GM18508 (cell line): ENCODE results near the gene MACO1.
"Not testable (repeated sequence)": the region's sequence is repeated elsewhere in the genome, so short reads cannot be mapped to it uniquely, and the experiment has no call there.

ENCODE experiments used
- ATAC-seq: cut with Tn5 transposase; IDR thresholded peaks from one replicate; pipeline ENCODE4 v1.9.1; 2021; ENCODE audit warnings: moderate number of reproducible peaks; ENCODE audit not compliant: insufficient read depth, unreplicated experiment

MACO1 gene

GRCh38 chr1:25420715-25421114 is 10.0 kb upstream of the MACO1 start, which contains the start of gene RHCE:
Gene RHCE (minus strand): TSS chr1:25420825. CDS start chr1:25420786, 39 bp downstream.
- not testable (repeated sequence) for ATAC-seq

- ATAC-seq = not testable (repeated sequence)
Measured at GRCh38 chr1:25423206-25423605, 7.5 kb upstream of the MACO1 start.

GRCh38 chr1:25425098-25426085 is 5.3 kb upstream of the MACO1 start:
- no peak for ATAC-seq

- ATAC-seq = no peak
Measured at GRCh38 chr1:25427696-25428095, 3.0 kb upstream of the MACO1 start.

GRCh38 chr1:25428475-25429166 is 2.1 kb upstream of the MACO1 start:
- ATAC-seq = no peak

GRCh38 chr1:25430967-25431881 is 527 bp downstream of the MACO1 start:
- no peak for ATAC-seq

GRCh38 chr1:25431955-25432719 is 1.4 kb downstream of the MACO1 start:
- no peak for ATAC-seq

- ATAC-seq = no peak
Measured at GRCh38 chr1:25432749-25433388, 2.2 kb downstream of the MACO1 start.

- no peak for ATAC-seq
Measured at GRCh38 chr1:25433389-25434186, 2.9 kb downstream of the MACO1 start.

- ATAC-seq = no peak
Measured at GRCh38 chr1:25435397-25436108, 4.9 kb downstream of the MACO1 start.

- ATAC-seq = no peak
Measured at GRCh38 chr1:25437672-25438071, 7.0 kb downstream of the MACO1 start.

GRCh38 chr1:25439287-25439686 is 8.6 kb downstream of the MACO1 start:
- no peak for ATAC-seq

- ATAC-seq = no peak
Measured at GRCh38 chr1:25442178-25442577, 11.5 kb downstream of the MACO1 start.

- no peak for ATAC-seq
Measured at GRCh38 chr1:25443030-25443699, 12.5 kb downstream of the MACO1 start.

- not testable (repeated sequence) for ATAC-seq
Measured at GRCh38 chr1:25444604-25445003, 13.9 kb downstream of the MACO1 start.

GRCh38 chr1:25445993-25446538 is 15.4 kb downstream of the MACO1 start:
- no peak for ATAC-seq

- ATAC-seq = peak; percentile 59
Measured at GRCh38 chr1:25447547-25447946, 16.9 kb downstream of the MACO1 start.
